Measurements from ENCODE around the gene FICD.

GRCh38 chr12:108517288-108518100 lies 2.4 kb downstream of the FICD start:
- TF ChIP-seq CTCF (IDR thresholded peaks at IDR 0.05) = no peak
- no peak for TF ChIP-seq EP300 (IDR thresholded peaks at IDR 0.05)
- TF ChIP-seq POLR2A (IDR thresholded peaks at IDR 0.05; ENCODE audit: low read depth) = no peak
- no peak for TF ChIP-seq POLR2AphosphoS5 (IDR thresholded peaks at IDR 0.05)

All from esophagus muscularis mucosa (tissue), 4 donors.